HG02623 (cell line): ENCODE results near the gene CBX5.
"Not testable (repeated sequence)": the region's sequence is repeated elsewhere in the genome, so short reads cannot be mapped to it uniquely, and the experiment has no call there.

Experiments used
- ATAC-seq: cut with Tn5 transposase; IDR thresholded peaks from one replicate; pipeline ENCODE4 v1.9.1; 2021; ENCODE audit warnings: moderate library complexity; ENCODE audit not compliant: unreplicated experiment

Gene CBX5

DNA sequence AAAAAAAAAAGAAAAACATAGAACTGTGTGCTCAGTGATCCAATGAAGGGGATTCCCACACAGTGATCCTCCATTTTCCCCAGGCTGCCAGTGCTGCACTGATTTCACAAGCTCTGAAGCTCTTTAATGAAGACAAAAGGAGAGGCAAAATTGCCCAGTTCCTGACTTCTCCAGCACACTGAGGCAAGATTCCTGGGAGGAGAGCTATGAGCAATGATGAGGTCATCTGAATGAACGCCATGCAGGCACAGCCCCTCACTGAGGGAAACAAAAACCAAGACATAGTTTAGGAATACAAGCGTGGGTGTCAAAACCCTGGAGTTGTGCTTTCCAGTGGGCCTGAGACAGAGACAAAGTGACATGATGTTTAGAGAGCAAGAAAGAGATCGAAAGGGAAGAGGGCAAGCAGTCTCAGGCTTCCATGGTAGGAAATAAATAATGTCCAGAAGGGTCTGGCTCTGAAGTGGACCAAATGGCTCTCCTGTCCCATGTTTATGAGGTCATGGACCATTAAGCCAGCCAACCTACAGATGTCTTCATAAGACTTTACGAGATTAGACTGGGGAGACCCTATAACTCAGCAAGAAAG lies 50.2 kb downstream of the CBX5 start:
- ATAC-seq = no peak

GRCh38 chr12:54228471-54228870 lies 51.5 kb downstream of the CBX5 start:
- ATAC-seq = no peak

- not testable (repeated sequence) for ATAC-seq
Measured at GRCh38 chr12:54227927-54228326, 52.0 kb downstream of the CBX5 start.

GRCh38 chr12:54227376-54227775 lies 52.5 kb downstream of the CBX5 start:
- no peak for ATAC-seq

DNA sequence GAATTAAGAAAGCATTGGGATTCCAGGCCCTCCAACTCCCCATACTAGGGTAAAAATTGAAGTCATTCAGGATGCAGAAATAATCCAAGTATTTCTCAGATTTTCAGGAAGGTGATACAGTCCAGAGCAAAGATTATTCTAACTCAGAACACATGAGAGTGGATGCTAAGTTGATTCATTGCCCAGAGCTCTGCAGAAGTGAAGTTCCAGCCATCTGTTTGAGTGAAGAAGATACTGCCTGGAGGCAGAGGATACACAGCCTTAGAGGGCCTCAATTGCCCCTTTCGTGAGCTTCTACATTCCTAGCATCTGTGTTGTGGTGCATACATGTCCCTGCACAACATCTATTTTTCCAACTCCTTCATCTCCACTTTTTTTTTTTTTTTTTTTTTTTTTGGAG lies 54.3 kb downstream of the CBX5 start:
- ATAC-seq = no peak

DNA sequence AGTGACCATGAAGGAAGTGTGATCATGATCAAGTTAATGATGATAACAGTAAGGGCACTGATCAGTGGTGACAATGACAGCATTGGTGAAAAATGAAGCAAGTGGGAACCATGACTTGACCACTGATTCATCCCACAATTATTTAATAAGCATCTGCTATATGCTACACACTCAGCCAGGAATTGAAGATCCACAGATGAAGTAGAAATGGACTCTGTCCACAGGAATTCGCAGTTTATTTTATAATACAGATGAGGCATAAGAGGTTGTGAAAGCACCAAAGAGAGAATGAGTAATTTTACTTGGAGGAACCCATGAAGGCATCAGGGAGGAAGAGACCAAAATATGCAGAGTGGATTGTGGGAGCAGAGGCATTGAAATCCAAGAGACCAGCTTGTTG lies 57.3 kb downstream of the CBX5 start:
- no peak for ATAC-seq

GRCh38 chr12:54221402-54221984 lies 58.4 kb downstream of the CBX5 start:
- no peak for ATAC-seq

DNA sequence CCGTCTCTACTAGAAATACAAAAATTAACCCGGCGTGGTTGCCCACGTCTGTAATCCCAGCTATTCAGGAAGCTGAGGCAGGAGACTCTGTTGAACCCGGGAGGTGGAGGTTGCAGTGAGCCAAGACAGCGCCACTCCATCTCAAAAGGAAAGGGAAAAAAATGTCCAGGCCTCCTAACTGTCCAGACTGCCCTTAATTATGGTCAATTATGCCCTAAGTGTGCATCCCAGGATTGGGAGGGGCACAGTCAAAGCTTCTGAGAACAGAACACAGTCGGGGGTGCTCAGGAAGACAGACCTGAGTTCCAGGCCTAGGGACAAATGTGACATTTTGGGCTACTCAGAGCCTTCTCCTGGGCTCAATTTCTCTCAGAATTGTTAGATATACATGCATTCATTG lies 59.4 kb downstream of the CBX5 start:
- no peak for ATAC-seq

- ATAC-seq = no peak
Measured at GRCh38 chr12:54220092-54220557, 59.8 kb downstream of the CBX5 start.

GRCh38 chr12:54217774-54218241 lies 62.1 kb downstream of the CBX5 start:
- ATAC-seq = no peak

DNA sequence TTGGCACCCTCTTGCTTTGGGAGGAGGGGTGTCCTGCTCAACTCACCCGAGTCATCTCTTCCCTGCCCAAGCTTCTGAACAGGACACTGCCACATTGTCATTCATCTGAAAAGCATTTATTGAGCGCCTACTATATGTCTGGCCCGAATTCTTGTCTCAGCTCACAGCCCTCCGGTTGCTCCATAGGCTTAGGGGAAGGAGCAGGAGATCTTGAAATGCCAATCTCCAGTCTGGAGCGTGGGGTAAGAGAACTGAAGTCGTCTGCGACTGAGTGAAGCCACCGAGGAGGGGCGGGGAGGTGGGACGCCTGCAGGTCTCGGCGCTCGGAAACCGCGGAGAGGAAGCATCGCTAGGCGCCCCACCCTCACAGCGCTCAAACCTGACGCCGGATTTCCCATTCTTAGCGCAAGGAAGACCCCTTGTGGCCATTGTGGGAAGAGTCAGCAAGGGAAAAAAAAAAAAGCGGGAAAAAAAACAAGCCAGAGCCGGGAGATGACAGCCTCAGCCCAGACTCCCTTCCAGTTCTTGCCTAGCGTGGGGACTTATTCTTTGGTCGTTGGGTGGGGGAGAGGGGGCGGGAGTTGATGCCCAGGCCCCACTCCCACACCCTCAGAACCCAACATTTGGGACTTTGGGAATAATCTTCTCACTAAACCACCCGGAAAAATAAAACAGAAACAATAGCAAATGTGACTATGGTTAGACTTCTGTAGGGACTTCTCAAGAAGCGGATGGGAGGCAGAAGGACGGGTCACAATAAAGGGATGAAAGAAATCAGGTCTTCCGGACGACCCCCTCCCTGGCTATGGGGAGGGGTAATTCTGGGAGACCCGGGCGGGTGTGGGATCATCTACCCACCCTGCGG lies 62.9 kb downstream of the CBX5 start:
- ATAC-seq = no peak

GRCh38 chr12:54215989-54216796 lies 63.7 kb downstream of the CBX5 start:
- ATAC-seq = no peak

GRCh38 chr12:54214553-54215406 lies 65.1 kb downstream of the CBX5 start:
- ATAC-seq = peak; percentile 77

DNA sequence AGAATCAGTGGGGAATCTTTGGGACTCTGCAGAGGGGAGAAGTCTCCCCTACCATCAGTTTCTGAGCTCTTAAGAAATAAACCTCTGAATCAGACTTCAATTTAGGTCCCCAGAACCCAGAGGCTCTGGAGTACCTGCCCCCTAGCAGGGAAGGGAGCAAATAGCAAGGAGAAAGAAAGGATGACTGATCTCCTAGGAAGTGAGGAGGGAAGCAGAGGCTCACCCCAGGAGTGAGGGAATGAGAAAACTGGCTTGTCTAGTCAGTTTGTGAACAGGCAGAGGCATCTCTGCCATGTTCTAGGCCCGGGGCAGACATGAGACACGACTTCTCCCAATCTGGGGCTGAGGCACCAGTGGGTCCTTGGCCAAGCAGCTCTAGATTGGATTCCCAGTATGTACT lies 66.8 kb downstream of the CBX5 start:
- no peak for ATAC-seq

GRCh38 chr12:54211920-54212319 lies 68.0 kb downstream of the CBX5 start:
- no peak for ATAC-seq

- ATAC-seq = no peak
Measured at GRCh38 chr12:54210400-54210790, 69.5 kb downstream of the CBX5 start.

GRCh38 chr12:54208591-54208990 lies 71.3 kb downstream of the CBX5 start:
- no peak for ATAC-seq

GRCh38 chr12:54207539-54208294 lies 72.2 kb downstream of the CBX5 start:
- peak; percentile 61 for ATAC-seq

DNA sequence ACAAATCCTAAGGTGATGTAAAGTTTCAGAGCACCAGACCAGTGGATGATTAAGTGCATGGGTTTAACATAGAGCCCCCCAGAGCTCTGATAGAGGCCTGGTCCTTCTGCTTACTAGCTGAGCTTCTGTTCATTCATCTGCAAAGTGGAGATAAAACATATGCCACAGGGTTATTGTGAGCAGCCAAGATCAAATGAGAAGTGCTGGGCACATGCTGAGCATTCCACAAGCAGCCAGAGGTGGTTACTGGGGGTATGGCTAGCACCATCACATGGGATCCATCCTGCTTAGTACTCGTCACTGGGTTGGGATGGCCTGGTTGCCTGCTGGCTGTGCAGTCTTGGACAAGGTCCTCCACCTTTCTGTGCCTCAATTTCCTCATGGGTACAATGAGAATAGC lies 73.1 kb downstream of the CBX5 start:
- ATAC-seq = no peak
